Inferior parietal cortex (tissue), 1 donor: Measurements from ENCODE around the gene TLR5.
"Not testable (repeated sequence)": the region's sequence is repeated elsewhere in the genome, so short reads cannot be mapped to it uniquely, and the experiment has no call there.

Source experiments
- DNase-seq: peaks from one replicate; pipeline ENCODE4 v3.0.0-alpha.2; 2016; ENCODE audit errors: extremely low spot score

Gene TLR5, protein sequence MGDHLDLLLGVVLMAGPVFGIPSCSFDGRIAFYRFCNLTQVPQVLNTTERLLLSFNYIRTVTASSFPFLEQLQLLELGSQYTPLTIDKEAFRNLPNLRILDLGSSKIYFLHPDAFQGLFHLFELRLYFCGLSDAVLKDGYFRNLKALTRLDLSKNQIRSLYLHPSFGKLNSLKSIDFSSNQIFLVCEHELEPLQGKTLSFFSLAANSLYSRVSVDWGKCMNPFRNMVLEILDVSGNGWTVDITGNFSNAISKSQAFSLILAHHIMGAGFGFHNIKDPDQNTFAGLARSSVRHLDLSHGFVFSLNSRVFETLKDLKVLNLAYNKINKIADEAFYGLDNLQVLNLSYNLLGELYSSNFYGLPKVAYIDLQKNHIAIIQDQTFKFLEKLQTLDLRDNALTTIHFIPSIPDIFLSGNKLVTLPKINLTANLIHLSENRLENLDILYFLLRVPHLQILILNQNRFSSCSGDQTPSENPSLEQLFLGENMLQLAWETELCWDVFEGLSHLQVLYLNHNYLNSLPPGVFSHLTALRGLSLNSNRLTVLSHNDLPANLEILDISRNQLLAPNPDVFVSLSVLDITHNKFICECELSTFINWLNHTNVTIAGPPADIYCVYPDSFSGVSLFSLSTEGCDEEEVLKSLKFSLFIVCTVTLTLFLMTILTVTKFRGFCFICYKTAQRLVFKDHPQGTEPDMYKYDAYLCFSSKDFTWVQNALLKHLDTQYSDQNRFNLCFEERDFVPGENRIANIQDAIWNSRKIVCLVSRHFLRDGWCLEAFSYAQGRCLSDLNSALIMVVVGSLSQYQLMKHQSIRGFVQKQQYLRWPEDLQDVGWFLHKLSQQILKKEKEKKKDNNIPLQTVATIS

GRCh38 chr1:223142795-223143536 is at the start of gene TLR5:
Gene TLR5, minus strand, starts transcription at chr1:223143248. Its CDS starts 30,217 bp downstream, at chr1:223113031.
- peak; percentile 63 for DNase-seq

DNA sequence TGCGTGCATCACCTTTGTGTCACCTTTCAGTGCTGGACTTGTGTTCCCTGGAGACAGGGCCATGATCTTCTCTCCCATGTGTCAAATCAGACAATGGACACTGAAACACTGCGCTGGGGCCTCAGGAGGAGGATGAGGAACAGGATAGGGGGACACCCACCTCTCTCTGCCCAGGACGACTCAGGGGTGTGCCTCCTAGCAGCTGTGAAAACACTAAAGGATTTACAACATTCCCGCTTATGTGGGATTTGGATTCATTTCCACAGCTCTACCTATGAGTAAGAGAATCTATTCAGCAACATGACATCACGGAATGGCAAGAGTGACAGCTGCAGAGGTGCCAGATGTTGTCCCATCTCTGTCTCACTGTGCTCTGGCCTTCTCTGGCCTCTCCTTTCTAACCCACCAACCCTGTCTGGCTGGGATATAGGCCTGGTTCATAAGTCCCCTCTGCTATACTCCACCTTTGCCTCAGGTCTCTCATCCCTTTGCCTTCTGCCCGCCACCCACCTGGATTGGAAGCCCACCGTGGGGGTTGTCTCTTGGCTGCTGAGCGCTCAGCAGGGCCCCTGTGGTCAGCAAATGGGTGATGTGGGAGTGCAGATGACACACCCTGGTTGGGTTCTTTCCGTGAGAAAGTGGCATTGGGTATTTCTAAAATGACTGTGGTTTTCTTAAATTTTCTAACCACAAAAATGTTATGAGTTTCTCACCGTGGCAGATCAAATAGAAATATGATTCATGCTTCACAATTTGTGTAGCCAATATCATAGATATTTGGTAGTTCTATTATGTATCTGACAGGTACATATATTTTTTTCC is 47.1 kb upstream of the TLR5 start:
- no peak for DNase-seq

DNA sequence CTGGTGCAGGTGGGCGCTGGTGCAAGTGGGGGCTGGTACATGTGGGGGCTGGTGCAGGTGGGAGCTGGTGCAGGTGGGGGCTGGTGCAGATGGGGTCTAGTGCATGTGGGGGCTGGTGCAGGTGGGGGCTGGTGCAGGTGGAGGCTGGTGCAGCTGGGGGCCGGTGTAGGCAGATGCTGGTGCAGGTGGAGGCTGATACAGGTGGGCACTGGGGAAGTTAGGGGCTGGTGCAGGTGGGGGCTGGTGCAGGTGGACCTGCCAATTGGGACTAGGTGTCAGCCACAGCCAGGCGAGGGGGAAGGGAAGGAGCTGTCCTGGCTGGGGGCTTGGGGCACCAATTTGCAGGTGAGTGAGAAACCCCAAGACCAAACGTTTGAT is 46.5 kb upstream of the TLR5 start:
- no peak for DNase-seq

DNA sequence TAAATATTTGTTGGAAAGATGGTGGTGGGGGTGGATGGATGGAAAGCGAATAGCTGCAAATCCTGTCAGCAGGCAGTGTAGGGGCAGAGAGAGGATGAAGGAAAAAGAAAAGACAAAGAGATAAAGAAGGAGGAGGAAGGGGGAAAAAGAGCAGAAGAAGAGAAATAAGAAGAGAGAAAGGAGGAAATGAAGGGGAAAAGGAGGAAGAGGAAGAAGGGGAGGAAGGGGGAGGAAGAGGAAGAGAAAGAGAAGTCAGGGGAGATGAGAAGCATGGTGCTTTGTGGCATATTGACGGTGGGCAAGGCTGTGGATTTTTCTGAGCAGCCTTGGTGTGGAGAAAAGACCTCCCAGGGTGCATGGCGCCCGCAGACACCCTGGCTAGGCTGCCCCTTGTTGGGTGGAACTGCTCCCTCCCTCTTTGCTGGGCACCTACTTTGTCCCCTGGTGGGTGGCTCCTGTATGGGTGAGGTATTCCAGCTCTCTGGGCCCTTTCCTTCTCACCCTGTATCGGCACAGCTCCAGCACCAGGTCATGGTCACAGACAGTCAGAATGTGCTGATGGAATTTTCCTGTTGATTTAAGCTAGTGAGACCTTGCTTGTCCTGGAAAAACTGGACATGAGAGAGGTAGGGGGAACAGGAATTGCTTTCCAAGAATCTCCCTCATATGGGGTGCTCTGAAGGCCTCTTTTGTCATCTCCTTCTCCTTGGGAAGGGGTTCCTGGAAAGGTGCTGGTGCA is 45.7 kb upstream of the TLR5 start:
- DNase-seq = no peak

DNA sequence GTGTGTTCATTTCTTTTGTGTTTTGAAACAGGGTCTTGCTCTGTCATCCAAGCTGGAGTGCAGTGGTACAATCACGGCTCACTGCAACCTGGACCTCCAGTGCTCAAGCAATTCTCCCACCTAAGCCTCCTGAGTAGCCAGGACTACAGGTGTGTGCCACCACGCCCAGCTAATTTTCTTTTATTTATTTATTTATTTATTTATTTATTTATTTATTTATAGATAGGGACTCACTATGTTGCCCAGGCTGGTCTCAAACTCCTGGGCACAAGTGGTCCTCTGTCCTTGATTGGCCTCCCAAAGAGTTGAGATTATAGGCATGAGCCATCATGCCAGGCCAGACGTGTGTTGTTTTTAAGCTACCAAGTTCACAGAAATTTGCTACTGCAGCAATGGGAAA is 43.8 kb upstream of the TLR5 start:
- DNase-seq = no peak

DNA sequence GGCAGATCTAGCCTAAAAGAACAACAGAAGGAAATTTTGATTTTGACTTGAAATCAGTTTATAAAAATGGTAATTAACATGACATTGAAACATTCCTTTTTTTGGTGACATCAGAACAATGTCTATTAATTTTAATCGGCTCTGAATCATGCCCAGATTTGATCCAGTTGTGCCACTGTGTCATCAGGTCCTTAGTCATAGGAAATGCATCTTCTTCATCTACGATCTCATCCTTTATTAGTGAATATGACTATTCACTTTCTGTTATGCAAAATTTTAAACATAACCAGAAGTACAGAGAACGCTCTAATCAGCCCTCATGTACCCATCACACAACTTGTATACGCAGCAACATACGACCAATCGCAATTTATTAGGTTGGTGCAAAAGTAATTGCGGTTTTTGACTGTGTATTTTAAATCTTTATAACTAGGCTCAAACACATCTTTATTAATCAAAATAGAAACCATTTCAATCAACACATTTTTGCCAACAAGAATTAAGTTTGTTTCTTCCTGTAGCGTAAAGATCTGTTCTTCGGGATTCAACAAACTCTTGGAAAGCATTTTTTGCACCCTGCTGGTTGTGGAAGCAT is 40.3 kb upstream of the TLR5 start:
- no peak for DNase-seq

DNA sequence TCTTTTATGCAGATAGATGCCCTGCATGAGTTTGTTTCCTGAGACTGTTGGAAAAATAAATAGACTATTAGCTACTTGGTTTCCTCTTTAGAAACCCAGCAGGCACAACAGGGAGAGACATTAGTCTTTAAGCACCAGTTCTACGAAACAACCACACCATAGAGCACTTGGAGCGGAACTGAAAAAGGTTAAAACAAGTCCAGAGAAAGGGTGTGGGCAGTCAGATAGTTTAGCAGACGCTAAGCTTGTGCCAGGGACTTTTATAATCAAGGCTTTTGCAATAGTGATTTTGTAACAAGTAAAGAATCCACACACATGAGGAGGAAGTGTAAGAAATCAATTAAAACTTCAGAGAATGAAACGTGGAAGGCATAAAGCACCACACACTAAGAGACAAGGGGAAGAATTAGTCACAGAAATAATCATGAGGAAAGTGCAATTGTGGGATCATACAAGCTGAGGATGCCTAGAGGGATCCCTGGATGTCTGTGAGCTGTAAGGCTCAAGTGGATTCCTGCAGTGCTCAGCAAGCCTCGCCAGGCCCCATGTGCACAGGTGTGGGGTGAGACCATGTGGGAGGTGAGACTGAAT is 37.8 kb upstream of the TLR5 start:
- no peak for DNase-seq

DNA sequence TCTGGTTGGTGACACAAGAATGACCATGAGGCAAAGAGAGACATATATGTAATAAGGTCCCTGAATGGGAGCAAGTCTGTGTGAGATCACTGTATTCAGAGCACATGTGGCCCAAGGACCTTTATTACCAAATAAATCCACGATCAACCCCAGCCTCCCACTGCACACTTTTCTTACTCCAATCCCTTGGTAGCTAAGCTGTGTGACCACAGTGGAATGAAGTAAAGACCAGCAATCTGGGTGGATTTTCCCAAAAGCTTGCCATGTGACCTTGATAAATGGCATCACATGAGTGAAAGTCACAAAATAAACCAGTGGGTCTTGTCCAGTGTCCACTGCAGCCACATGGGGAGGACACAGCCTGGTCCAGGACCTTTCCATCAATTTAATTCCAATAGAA is 36.7 kb upstream of the TLR5 start:
- no peak for DNase-seq

DNA sequence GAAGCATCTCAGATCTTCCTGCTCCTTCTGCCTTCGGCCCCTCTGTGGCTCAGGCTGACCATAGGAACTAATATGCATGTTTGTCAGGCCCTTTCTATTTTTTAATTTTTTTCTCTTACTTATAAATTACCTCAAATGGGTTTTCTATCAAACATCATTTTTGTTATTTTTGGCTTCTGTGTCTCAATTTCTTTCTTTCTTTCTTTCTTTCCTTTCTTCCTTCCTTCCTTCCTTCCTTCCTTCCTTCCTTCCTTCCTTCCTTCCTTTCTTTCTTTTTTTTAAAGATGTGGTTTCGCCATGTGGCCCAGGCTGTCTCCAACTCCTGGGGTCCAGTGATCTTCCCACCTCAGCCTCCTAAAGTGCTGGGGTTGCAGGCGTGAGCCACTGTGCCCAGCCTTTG is 36.2 kb upstream of the TLR5 start:
- no peak for DNase-seq

- DNase-seq = peak; percentile 27
These were observed 34.6 kb upstream of the TLR5 start for GRCh38 chr1:223177681-223178080.

GRCh38 chr1:223176437-223176836 is 33.4 kb upstream of the TLR5 start:
- no peak for DNase-seq

- DNase-seq = peak; percentile 22
These were observed 32.6 kb upstream of the TLR5 start for GRCh38 chr1:223175633-223176032.

DNA sequence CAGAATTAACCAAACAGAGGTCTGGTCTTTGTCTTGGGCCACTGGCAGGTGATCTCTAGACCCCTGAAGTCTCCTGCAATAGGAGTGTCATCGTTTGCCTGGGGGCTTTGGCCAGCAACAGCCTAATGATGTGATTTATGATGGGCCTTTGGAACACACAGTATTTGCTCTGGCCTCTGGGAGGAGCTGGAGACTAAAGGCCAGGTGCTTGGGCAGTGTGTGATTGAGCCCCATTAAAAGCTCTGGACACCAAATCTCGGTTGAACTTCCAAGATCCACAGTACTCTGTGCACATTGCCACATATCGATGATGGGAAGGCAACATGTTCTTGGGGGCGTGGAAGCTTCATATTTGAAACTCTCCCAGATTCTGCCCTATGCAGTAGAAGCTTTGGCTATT is 32.0 kb upstream of the TLR5 start:
- no peak for DNase-seq

DNA sequence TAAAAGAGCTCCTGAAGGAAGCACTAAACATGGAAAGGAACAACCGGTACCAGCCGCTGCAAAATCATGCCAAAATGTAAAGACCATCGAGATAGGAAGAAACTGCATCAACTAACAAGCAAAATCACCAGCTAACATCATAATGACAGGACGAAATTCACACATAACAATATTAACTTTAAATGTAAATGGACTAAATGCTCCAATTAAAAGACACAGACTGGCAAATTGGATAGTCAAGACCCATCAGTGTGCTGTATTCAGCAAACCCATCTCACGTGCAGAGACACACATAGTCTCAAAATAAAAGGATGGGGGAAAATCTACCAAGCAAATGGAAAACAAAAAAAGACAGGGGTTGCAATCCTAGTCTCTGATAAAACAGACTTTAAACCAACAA is 26.4 kb upstream of the TLR5 start:
- not testable (repeated sequence) for DNase-seq

DNA sequence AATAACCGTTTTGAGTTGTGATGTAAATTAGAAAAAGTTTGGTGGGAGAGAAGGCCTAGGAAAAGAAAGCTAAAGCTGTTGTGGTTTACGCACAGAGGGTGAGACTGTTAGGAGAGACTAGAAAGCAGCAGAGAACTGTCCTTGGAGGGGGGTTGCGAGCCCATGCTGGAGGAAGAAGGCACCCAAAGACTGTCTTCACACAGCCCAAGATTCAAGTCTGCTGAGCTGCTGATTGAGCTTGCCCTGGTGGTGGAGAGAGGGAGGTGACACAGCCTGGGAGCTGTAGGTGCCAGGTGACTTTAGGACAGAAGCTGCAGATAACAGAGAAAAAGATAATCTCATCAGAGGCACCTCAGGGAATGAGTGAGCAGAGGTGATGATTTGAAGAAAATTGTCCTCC is 18.3 kb upstream of the TLR5 start:
- DNase-seq = no peak

DNA sequence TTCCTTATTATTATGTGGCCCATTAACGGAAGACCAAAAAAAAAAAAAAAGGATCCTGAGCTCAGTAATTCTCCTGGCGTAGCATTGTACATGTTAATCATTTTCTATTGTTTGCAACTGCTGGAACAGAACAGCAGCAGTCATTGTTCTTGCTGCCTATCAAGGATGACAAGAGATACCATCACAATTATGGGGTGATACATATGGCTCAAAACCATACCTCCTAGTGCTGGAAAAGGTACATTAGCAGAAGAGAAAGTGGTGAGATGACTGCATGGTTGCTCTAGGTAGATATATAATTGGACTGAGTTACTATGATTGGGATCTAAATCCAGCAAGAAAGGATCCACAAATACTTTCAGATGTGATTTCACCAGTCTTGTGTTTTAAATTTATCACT is 13.3 kb upstream of the TLR5 start:
- DNase-seq = no peak

GRCh38 chr1:223155153-223155552 is 12.1 kb upstream of the TLR5 start:
- no peak for DNase-seq

DNA sequence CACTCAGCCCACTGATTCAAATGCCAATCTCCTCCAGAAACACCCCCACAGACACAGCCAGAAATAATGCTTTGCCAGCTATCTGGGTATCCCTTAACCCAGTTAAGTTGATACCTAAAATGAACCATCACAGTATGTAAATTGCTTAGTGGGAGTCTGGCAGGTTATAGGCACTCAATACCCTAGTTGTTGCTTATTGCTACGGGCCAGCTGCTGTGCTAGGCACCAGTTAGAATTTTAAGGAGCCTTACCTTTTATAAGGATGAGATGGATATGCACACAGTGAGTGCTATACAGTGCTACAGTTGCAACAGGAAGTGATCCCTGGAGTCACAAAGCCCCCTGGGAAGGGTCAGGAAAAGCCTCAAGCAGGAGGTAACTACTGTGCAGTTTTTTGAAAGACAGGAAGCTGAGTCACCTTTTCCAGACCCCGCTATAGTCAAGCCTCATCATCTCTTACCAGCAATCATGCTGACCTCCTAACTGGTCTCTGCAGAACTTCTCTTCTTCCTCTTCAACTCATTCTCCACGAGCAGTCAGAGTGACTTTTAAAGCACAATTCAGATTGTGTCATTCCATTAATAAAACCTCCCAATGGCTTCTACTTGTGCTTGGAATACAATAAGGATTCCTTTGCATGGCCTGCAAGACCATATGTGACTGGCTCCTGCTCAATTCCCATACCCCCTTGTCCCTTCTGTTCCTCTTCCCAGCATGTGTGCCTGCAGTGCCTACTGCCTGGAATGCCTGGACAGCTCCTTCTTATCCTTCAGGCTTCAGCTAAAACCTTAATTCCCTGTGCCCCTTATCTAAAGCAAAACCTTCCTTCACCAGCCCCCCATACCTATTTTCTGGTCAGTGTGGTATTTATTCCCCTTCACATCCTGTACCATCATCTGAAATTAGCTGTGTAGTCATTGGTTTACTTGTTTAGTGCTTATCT is 10.4 kb upstream of the TLR5 start:
- no peak for DNase-seq

DNA sequence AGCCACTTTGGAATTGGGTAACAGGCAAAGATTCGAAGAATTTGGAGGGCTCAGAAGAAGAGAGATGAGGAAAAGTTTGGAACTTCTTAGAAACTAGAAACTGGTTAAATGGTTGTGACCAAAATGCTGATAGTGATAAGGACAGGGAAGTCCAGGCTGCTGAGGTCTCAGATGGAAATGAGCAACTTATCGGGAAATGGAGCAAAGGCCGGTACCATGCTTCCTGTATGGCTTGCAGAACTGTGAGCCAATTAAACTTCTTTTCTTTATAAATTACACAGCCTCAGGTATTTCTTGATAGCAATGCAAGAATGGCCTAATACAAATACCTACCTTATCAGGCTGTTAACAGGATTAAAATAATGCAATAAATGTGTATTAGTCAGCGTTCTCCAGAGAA is 9.4 kb upstream of the TLR5 start:
- no peak for DNase-seq
